H1 (cell line): ENCODE data around the gene UNC13D.

Experiments
- EP300 ChIP-seq, 2 experiments: IDR thresholded peaks; 1 replicate in 1 of 2; 2 replicates in 1 of 2; pipeline ENCODE4 v1.6.1; 2011 to 2012; ENCODE audit warnings: low read depth in 2 of 2, low read length in 2 of 2, mild to moderate bottlenecking in 2 of 2, borderline replicate concordance in 1 of 2, inconsistent platforms in 1 of 2, moderate library complexity in 1 of 2
- POLR2A ChIP-seq, 2 experiments: IDR thresholded peaks; 1 replicate in 1 of 2; 2 replicates in 1 of 2; pipeline ENCODE4 v1.6.1; 2011; ENCODE audit warnings: low read depth in 2 of 2, low read length in 2 of 2, mild to moderate bottlenecking in 2 of 2; ENCODE audit errors: control extremely low read depth in 1 of 2

DNA sequence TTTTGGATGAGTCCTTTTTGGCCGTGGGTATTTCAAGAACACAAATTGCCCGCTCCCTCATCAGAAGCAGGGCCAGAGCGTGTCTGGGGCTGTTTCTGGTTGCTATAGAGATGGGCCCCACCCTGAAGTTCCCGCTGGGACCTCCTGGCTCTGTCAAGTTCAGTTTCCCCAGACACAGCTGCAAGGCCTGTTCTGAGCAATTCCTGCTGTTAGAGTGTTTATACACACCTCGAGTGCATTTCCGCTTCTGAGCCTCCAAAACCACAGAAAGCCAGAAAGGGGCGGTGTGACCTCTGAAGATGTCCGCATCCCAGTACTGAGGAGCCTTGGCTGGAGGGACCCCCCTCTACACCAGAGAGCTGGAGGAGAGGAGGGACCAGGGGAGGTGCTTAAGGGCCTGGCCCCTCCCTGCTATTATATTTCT is 20.3 kb upstream of the UNC13D start:
- TF ChIP-seq POLR2A (IDR thresholded peaks at IDR 0.05; ENCODE audit: control extremely low read depth in 1 of 2, low read depth in 2 of 2, low read length in 2 of 2) = no peak
- TF ChIP-seq EP300 (IDR thresholded peaks at IDR 0.05; ENCODE audit: borderline replicate concordance in 1 of 2, low read depth in 2 of 2, low read length in 2 of 2) = no peak
